GM21360 (cell line): Measurements from ENCODE around the gene ABCB8.

Experiments used
- ATAC-seq: cut with Tn5 transposase; IDR thresholded peaks from one replicate; pipeline ENCODE4 v1.9.1; 2021; ENCODE audit warnings: mild to moderate bottlenecking, moderate library complexity; ENCODE audit not compliant: unreplicated experiment

Gene ABCB8

DNA sequence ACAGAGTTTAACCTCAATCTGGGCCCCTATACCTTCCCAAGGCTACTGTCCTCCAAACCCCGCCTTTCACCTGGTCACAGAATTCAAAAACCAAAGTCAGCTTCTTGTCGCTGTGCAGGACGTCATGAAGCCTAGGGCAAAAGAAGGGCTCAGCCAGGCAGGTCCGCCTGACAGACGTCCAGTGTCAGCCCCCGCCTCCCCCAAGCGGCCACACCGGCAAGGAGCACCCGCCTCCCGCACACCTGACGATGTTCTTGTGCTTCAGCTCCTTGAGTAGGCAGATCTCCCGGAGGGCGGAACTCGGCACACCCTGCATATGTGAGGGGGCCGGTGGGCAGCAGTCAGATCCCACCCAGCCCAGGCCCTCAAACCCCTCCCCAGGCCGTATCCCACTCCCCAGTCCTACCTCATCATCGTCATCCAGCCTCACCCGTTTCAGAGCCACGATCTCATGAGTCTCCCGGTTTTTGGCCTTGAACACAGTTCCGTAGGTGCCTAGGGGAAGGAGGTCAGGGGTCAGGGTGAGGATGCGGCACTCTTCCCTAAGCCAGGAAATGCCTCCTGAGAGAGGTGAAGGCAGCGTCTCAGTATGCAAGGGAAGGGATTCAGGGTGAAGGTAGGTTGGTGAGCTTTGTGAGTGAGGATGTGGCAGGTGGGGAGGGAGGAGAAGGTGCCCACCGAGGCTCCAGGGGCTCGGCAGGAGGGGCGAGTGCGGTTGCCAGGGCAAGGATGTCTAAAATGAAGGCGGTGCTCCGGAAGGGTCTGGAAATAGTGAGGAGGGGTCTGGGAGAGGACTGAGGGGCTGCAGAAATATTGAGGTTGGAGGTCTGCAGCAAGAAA, 28.6 kb downstream of the ABCB8 start:
- no peak for ATAC-seq

DNA sequence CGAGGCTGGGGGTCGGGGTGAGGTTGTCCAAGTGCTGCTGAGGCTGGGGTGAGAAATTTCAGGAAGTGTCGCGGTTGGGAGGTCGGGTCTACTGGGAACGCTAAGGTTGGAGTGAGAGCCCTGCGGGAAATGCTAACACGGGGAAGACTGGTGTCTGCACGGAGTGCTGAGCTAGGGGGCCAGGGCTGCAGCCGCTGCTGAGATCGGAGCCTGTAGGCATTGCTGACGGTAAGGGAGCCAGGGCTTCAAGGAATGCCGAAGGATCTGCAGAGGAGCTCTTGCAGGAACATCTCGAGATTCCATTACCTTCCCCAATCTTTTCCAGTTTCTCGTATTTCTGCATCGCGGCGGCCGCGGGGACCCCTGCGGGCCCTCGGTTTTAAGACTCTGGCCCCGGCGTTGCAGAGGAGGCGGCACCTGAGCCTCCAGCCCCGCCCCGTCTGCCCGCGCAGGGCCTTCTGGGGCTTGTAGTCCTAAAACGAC, 29.3 kb downstream of the ABCB8 start, which contains the start of gene CDK5:
Gene CDK5, minus strand, starts transcription at position 392 of the 483 bp plus-strand sequence. Its CDS starts 49 bp downstream, at position 343.
- peak; percentile 8 for ATAC-seq

DNA sequence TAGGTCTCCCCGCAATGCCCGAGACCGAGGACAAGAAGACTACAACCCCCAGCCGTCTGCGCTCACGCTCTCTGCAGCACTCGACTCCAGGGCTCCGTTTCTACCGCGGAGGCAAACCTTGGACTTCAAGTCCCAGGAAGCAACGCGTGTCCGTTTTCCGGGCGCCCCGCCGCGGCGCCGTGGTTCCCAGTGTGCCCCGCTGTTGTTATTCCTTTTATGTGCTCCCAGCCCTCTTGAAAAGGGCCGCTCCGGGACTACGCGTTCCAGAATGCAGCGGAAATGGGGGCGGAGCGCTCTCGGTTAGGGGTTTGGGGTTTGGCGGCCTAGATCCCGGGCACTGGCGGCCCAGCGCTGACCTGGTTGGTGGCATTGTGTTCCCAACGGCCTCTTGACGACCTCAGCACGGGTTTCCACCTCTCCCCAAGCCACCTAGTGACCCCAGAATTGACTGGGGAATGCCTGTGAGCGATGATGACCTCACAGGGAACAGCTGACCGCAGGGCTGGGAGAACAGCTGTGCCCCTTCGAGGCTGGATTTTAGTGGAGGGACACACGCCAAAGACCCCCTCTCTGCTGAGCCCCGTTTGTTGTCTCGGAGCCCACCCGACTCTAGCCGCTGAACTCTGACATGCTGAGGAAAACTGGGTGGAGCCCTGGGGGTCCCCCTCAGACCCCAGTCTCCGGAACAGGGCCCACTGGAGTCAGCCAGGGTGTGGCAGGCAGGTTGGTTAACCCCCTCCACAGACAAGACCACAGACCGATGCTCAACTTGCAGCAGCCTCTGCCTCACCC, 29.9 kb downstream of the ABCB8 start:
- peak; percentile 83 for ATAC-seq

DNA sequence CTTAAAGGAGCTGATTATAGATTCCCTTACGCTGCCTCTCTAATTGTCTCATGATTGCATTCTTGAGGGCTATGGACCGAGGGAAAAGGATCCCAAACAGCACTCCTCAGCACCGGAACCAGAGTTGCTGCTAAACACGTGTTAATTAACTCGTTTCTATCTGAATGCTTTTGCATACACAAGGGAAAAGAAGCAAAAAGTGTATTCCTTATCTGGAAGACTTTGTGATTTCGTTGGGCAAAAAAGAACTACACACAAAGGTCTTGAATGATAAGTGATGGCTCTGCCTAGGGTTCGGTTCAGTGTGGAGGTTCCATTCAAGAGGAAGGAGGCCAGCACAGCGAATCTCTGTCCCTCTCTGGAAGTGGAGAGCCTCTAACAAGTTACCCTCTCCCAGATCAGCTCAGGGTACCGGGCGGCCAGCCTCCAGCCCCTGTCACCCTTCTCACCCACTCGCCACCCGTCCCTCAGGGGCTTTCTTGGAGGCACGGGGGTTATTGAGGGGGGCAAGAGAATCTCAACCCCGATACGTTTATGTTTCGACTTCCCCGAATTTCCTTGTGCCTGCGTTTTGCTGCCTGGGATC, 30.6 kb downstream of the ABCB8 start:
- ATAC-seq: no peak

DNA sequence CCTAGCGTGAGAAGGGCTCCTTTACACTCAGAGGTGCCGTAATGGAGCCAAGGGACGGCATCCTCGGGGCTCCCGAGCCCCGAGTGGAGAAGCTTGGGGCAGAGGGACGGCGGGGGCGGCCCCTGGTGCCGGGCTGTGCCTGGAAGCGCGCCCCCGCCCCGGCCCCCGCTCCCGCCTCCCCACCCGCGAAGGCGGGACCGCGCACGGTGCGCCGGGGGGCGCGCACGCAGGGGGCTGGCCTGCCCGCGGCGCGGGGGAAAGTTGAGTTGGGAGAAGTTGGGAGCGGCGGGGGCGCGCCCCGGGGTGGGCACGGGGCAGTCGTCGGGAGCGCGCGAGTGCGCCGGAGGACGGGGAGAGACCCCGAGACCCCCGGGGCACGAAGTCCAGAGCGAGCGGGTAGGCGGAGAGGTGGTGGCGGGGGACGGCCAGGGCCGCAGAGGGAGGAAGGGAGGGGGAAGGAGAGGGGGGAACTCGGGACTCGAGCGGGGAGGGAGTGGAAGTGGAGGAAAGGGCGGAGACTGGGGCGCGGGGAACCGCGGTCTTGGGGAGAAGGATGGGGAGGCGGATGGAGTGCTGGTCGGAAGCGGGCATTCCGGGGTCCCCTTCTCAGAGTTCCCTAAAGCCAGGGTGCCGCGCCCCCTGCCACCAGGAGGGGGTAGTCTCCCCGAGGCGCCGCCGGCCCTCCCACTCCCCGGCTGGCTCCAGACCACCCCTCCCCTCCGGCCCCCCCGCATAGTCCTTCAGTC, 31.3 kb downstream of the ABCB8 start, which contains the start of gene SLC4A2:
Gene SLC4A2, plus strand, starts transcription at position 223 of the 746 bp plus-strand sequence. CDS start 2,399 bp downstream, outside the sequence.
- peak; percentile 25 for ATAC-seq

DNA sequence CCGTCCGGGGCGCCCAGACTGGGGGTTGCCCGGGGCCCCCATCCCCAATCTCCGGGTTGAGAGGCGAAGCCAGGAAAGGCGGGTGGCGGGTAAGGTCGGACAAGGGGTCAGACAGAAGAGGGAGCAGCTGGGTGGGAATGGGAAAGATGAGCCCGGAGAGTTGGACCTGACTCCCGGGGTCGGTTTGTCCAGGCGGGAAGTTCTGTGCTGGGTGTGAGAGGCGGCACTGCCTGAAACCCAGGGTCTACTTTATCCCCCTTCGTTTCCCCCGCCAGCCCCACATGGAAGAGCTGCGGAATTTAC, 31.8 kb downstream of the ABCB8 start:
- no peak for ATAC-seq

DNA sequence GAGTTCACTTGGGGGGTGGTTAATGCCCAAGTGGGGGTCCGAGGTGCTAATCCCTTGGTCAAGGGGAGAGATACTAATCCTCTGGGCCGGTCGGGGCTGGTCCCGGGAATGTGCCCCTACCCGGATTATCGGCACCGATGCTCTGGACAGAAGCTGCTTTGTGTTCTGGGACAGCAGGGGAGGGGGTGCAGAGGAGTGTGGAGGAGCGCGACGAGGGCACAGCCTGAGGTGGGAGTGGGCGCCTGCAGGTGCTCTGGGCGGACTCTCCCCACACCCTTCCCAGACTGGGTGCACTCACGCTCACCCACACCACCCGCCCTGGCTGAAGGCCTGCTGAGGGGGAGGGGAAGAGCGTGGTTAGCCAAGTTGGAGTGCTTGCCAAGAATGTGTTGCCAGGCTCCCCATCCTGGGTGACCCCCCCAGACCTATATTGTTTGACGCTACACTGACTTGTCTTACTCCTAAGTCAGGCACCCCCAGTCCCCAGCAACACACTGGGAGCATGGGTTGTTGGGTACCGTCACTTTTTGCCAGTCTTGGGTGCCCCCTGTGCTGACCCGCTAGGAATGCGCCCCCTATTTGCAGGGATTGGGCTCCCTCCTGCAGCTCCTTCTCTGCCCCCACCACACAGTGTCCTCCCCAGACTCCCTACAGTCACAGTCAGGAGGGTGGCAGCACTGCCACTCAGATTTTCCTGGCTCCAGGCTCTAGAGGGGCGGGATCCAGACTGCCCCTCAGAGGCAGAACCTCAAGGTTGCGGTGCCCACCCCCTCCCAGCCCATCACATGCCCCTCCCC, 32.4 kb downstream of the ABCB8 start:
- ATAC-seq: no peak

DNA sequence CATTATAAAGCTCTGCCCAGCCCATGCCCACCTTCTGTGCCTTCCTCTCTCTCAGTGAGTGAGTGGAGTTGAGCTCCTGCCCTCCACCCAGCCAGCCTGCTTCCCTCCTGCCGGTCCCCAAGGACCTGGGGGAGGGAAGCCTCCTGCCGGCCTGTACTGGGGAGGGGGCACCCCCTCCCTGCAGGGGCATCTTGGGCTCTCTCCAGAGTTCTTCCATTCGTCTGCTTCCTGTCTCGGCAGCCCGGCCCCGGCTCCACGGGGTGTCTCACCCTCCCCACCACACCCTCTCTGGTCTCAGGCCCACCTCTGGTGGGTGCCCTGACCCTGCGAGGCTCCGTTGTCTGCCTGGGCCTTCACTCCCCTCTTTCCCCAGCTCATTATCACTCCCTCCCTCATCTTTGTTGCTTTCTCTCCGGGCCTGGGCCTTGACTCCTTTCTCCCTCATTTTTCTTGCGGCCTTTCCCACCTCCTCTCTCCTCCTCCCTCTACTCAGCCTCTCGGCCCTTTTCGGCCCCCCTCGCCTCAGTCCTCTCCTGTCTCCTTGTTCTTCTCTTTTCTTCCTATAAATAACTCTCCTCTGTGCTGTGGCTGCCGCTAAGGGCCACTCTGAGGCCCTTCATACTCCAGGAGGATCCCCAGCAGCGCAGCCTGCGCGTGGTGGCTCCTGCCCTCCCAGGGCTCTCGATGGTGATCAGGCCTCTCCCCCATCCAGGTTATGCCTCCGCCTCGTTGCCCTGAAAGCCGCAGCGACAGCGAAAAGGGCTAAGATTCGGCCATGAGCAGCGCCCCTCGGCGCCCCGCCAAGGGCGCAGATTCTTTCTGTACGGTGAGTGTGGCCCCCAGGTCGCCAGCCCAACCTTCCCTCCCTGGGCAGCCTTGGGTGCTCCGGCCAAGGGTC, 33.2 kb downstream of the ABCB8 start:
- no peak for ATAC-seq

DNA sequence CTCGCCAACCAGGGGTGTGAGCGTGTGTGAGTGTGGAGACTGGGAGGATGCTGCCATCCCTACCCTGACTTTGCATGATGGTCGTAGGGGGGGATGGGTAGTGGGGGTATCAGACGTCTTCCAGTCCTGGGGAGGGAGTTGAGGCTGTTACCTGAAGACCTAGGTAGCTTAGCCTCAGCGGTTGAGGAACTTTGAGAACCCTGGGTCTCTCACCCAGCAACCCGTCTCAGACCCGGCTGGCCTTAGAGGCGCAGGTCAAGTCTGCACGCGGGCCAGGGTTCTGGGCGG, 33.8 kb downstream of the ABCB8 start:
- ATAC-seq: no peak

DNA sequence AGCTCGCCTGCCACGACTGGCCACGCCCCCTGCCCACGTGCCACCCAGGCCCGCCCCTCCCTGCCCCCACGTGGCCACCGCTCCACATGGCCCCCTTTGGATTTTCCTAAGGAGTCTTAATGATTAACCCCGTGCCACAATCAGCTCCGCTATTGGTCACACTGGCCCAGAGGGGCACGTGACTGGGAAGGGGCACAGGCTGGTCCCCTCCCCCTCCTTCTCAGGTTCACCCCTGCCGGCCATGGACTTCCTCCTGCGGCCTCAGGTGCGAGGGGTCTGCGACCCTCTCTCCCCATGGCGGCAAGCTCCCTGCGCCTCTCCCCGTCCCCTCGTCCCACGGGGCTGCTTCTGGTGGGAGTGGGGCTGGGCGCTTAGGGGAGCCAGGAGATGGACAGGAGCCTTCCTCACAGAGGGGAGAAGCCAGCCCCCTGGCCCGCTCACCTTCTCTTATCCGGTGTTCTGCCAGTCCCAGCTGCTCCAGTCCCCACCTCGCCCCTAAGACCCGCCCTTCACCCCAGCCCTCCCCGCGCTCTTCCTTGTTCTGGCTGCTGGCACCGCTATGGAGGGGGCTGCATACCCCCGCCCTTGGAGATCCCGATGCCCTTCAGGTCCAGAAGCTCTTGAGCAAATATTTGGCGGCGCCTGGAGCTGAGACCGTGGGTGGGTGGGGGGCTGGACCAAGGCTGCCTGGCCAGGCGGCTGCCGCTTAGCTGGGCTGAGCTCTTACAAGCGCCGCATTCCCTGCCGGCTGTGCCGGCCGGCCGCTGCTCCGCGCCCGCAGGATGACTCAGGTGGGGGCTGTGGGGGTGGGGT, 34.4 kb downstream of the ABCB8 start:
- no peak for ATAC-seq

DNA sequence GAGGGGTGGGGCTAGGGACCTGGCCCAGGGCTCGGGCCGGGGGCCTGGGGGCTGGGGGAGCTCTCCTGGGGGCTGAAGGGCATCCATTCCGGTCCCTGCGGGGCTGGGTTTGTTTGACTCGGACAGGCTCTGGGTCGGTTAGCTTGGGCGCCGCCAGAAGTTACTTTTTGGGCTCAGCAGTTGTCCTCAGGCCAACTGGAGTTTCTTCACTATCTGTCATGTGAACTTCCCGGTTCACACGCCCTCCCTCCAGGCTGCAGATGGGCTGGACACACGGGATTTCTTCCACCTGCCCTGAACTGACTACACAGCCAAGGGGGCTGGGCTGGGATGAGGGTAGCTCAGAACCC, 34.9 kb downstream of the ABCB8 start:
- ATAC-seq: no peak

DNA sequence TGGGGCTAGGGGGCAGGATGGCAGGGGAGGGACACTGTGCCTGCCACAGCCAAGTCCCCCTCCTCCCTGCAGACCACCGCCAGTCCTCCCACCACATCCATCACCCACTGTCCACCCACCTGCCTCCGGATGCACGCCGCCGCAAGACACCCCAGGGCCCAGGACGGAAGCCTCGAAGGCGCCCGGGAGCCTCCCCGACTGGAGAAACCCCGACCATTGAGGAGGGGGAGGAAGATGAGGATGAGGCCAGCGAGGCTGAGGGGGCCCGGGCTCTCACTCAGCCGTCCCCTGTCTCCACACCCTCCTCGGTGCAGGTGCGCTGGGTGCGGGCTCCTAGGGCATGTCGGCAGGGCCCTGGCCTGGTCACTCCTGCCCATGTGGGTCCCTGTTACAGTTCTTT, 36.2 kb downstream of the ABCB8 start:
- no peak for ATAC-seq

DNA sequence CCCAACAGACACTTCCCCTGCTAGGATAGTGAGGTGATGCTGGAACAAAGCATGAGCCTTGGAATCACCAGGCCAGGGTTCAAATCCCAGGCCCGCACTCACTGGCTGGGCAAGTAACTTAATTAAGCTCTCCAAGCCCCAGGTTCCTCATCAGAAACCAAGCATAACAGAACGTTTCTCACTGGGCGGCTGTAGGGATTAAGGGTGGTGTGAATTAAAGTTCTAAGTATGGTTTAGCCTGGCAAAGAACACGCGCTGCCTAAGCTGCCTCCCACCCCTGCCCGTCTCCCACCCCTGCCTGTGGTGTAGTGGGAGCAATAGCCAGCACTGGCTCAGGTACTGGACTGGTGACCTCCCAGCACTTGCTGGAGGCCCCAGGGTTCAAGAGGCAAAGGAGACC, 36.7 kb downstream of the ABCB8 start:
- no peak for ATAC-seq

DNA sequence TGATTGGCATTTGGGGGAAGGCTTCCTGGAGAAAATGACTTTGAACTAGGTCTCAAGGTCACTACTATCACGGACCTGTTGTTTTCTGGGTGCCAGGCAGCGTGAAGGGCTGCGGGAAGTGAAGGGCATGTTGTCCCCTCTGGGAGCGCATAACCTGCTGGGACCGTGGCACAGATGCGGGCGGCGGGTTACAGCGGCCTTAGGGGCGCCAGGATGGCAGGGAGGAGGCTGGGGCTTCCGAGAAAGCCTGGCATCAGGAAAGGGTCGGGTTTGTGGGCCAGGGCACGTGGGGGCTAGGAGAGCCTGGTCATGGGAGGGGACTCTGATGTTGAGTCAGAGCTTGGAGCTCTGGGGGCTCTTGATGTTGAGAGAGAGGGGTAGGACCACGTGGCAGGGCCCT, 37.3 kb downstream of the ABCB8 start:
- ATAC-seq: no peak

DNA sequence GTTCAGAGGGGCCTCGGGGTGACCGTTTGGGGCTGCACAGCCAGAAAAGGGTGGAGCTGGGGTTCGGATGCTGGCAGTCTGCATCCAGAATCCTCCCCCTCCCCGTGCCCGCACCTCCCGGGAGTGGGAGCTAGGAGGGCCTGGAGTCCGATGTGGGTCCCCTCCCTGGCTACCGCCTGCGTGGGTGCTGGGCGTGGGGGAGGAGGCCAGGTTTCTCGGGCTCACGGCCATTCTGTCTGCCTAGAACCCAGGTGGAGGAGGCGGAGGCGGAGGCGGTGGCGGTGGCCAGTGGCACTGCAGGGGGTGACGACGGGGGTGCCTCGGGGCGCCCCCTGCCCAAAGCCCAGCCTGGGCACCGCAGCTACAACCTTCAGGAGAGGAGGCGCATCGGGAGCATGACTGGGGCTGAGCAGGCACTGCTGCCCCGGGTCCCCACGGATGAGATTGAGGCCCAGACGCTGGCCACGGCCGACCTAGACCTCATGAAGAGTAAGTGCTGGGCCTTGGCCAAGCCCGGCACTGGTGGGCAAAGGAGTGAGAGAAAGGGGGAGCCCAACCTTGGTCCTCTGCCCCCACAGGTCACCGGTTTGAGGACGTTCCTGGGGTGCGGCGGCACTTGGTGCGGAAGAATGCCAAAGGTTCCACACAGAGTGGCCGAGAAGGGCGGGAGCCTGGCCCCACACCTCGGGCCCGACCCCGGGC, 38.2 kb downstream of the ABCB8 start:
- no peak for ATAC-seq

DNA sequence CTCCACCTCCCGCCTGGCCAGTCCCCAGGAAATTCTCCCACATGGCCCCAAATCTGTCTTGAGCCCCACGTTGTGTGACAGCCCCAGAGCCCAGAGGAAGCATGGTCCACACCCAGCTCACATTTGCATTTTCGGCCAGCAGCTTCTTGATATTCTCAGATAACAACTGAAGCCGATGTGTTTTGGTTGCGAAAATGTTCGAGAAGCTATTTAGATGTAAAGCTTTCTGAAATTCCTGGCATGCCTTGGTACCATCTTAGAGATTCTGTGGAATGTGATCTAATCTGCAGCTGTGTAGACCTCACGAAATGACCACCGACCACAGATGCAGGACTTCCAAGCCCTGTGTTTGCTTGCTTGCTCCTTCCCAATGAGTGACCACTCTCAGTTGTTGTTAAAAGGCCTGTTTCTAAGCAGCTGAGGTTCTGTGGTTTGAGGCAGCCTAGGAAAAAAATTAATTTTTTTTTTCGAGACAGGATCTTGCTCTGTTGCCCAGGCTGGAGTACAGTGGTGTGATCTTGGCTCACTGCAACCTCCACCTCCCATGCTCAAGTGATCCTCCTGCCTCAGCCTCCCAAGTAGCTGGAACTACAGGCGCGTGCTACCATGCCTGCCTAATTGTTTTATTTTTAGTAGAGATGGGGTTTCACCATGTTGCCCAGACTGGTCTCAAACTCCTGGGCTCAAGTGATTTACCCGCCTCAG, 40.0 kb downstream of the ABCB8 start:
- no peak for ATAC-seq

DNA sequence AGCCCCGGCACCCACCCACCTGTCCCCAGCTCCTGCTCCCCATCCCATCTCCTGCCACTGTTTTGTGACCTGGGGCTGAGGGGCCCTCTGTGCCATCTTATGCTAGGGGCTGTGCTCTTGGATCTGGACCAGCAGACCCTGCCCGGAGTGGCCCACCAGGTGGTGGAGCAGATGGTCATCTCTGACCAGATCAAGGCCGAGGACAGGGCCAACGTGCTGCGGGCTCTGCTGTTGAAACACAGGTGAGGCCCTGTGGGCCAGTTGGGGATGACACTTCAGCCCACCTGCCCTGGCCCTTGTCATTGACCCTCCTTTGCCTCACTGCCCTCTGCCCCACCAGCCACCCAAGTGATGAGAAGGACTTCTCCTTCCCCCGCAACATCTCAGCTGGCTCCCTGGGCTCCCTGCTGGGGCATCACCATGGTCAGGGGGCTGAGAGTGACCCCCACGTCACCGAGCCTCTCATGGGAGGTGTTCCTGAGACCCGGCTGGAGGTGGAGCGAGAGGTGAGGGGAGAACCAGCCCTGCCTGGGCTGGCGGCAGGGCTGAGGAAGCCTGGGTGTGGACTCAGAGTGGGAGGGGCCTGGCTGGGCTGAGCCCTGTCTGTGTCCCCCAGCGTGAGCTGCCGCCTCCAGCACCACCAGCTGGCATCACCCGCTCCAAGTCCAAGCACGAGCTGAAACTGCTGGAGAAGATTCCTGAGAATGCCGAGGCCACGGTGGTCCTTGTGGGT, 41.8 kb downstream of the ABCB8 start:
- ATAC-seq: no peak
